Measurements from ENCODE around the gene UNKL.
"Not testable (repeated sequence)": the region's sequence is repeated elsewhere in the genome, so short reads cannot be mapped to it uniquely, and the experiment has no call there.

Gene UNKL

DNA sequence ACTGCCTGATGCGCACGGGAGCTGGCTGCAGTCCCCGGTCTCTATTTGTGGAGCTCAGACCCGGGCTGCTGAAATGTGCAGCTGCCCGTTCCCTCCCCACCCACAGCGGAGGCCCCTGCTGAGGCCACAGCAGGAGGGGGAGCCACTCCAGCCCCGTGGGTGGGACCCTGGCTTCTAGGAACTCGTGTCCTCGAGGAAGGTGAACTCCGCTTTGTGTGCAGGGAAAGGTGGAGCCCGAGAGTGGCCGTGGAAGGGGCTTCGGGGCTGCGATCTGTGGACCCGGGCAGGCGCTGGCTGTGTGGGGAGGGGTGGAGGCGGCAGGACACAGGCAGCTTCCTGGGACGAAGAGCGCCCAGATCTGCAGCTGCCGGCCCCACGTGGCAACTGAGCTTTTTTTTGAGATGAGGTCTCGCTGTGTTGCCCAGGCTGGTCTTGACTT is 26.9 kb upstream of the UNKL start:
- no peak overlapping the region for H3K4me3 ChIP-seq (ENCODE audit: low read length)
- TF ChIP-seq, protein P1, sequence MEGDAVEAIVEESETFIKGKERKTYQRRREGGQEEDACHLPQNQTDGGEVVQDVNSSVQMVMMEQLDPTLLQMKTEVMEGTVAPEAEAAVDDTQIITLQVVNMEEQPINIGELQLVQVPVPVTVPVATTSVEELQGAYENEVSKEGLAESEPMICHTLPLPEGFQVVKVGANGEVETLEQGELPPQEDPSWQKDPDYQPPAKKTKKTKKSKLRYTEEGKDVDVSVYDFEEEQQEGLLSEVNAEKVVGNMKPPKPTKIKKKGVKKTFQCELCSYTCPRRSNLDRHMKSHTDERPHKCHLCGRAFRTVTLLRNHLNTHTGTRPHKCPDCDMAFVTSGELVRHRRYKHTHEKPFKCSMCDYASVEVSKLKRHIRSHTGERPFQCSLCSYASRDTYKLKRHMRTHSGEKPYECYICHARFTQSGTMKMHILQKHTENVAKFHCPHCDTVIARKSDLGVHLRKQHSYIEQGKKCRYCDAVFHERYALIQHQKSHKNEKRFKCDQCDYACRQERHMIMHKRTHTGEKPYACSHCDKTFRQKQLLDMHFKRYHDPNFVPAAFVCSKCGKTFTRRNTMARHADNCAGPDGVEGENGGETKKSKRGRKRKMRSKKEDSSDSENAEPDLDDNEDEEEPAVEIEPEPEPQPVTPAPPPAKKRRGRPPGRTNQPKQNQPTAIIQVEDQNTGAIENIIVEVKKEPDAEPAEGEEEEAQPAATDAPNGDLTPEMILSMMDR (conservative IDR thresholded peaks at IDR 0.05; ENCODE audit: low read depth, low read length): no peak
- DNase-seq (ENCODE audit: low read depth): no peak

DNA sequence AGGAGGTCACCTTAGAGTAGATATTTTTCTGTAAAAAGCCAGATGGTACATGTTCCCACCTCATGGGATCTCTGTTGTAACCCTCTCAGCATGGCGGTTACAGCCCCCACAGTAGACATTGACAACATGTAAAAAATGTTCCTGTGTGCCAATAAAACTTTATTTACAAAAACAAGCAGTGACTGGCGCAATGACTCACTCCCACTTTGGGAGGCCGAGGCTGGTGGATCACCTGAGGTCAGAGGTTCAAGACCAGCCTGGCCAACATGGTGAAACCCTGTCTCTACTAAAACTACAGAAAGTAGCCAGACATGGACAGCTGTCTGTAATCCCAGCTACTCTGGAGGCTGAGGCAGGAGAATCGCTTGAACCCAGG is 25.2 kb upstream of the UNKL start:
- not testable (repeated sequence) for DNase-seq (ENCODE audit: low read depth)

DNA sequence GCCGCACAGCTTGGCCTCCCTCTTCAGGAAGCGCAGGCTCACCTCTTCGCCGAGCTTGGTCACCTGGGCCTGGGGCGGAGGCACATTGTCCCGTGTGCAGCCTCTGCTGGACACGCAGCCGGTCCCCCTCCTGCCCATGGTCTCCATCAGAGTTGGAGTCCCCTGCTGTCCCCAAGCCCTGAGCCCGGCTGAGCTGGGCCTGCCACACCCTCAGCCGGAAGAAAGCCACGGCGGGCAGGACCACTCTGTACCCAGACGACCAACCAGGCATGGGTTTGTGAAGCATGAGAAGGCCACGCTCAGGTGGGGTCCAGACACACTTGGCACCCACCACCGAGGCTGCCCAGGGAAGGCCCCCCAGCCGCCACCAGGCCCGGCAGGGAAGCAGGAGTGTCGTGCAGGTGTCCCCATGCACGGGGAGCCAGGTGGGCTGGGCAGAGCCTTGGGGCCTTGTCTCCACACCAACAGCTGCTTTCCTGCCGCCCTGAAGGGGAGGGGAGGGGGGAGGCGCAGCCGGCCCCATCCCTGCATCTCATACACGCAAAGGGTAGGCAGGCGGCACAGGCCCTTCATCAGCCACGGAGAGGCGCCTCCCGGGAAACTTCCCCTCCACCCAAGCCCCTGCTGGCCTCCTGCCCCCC is 24.7 kb upstream of the UNKL start:
- TF ChIP-seq, protein P1 (conservative IDR thresholded peaks at IDR 0.05; ENCODE audit: low read depth, low read length): no peak
- no peak overlapping the region for H3K4me3 ChIP-seq (ENCODE audit: low read length)
- no peak for DNase-seq (ENCODE audit: low read depth)

More for the DNA sequence above, 25.2 kb upstream of the UNKL start:
- not testable (repeated sequence) for H3K4me3 ChIP-seq (ENCODE audit: low read length)

DNA sequence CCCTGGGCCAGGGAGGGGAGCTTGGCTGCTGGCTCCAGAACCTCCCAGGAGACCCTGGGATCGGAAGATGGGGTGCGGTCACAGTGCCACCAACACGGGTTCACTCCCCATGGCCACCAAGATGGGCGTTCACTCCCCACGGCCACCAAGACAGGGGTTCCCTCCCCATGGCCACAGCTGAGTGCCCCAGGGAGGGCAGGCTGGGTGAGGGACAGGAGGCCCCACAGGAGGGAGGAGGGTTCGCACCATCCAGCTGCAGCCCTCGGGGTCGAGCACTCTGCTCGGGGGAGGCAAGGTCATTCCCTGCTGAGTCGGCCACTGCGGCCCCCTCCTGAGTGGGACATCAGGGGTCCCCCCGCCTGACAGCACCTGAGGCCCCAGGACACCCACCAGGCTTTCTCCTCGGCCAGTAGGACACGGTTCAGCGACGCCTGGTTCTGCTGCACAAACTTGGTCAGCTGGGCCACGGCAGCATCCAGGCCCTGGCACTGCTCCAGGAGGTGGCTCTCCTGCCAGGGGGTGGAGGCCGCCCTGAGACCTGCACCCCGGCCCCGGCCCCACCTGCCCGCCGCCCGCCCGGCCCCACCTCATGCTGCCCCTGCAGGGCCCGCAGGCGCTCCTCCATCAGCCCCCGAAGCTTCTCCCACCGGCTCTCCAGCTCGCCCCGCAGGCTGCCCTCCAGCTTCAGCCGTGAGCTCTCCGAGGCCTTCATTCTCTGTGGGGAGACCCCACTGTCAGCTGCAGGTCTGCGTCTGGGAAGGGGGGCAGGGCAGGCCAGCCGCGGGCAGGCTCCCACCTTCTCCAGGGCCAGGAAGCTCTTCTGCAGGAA is 23.9 kb upstream of the UNKL start:
- no peak for DNase-seq (ENCODE audit: low read depth)
- TF ChIP-seq, protein P1 (conservative IDR thresholded peaks at IDR 0.05; ENCODE audit: low read depth, low read length): no peak
- H3K4me3 ChIP-seq (ENCODE audit: low read length): no peak overlapping the region

DNA sequence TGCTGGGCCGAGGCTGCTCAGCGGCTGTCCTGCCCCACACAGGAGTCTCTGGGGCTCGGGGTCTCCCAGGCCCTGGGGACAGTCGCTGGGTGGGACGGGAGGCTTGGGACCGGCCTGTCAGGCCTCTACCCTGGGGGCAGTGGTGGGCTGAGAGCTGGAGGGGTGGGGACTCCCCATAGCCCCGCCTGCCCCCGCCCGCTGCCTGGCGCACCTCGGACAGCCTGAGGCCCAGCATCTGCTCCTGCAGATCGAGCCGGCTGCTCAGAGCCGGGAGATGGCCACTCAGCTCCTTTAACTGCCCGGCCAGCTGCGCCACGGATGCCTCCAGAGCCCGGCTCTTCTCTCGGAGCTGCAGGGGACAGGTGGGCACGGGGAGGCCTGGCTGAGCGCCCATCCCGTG is 23.1 kb upstream of the UNKL start:
- no peak for DNase-seq (ENCODE audit: low read depth)
- TF ChIP-seq, protein P1 (conservative IDR thresholded peaks at IDR 0.05; ENCODE audit: low read depth, low read length): no peak
- no peak overlapping the region for H3K4me3 ChIP-seq (ENCODE audit: low read length)

DNA sequence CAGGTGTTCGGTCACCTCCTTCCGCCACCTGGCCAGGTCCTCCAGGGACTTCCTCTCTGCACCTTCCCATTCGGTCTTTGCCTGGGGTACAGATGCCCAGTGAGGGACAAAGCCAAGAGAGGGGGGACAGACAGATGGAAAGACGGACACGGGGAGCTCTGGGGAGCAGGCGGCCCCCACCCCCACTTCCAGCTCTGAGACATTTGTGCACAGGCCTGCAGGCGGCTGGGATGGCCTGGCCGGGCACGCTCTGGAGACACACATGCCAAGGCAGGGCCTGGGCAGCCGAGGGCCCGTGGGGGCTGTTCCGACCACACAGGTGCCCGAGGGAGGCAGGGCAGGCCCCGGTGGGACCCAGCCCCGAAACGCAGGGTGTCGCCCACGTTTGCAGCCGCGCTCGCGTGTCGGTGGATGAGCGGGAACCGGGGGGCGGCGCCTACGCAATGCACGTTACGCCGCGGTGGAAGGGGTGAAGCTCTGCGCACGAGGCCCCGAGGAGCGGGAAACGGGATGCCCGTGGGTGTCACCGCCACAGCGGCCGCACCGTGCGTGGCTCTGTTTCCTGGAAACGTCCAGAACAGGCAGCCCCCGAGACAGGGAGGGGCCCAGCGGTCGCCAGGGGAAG is 22.3 kb upstream of the UNKL start:
- H3K4me3 ChIP-seq (ENCODE audit: low read length): no peak overlapping the region
- TF ChIP-seq, protein P1 (conservative IDR thresholded peaks at IDR 0.05; ENCODE audit: low read depth, low read length): no peak
- DNase-seq (ENCODE audit: low read depth): no peak

DNA sequence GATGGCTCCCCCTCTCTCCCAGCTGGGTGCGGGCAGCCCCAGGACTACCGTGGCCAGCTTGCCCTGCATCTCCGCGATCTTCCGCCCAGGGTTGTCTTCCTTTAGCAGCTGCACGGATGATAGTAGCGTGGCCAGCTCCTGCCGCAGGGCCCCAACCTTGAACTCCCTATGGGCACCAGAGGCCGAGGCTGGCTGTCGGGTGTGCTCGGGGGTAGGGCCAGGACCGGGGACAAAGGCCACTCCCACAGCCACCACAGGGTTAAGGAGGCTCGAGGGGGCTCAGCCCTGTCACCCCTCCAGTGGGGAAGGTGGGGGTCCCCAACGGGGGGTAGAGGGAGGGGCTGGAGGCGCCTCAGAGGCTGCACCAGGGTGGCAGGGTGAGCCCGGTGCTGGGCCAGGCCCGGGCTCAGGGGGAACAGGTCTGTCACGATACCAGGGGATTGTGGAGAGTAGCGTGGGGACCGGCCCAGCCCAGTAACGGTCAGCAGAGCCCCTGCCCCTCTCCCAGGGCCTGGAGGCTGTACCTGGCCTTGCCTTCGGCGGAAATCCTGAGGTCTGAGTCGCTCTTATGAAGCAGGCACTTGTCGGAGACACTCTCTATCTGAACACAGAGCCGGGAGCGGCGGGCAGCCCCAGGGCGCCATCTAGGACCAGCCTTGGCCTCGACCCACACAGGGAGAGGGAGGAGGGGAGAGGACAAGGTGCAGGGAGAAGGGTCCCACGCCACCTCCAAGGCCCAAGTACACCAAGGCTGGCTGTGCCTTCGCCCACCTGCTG is 21.6 kb upstream of the UNKL start:
- no peak for DNase-seq (ENCODE audit: low read depth)
- no peak overlapping the region for H3K4me3 ChIP-seq (ENCODE audit: low read length)
- TF ChIP-seq, protein P1 (conservative IDR thresholded peaks at IDR 0.05; ENCODE audit: low read depth, low read length): no peak
